Measurements from ENCODE around the gene YIF1B. TPM values are rescaled to one million over a fixed set of nuclear protein-coding genes. Genes with fewer than 3 reads are reported as not detected.

Gene YIF1B
- total and polyA plus RNA-seq, 9 of the 15 experiments (the other 6 are each of a cell fraction or from before 2014, with no cell fraction given): 8.5 to 586 (median 323) TPM

DNA sequence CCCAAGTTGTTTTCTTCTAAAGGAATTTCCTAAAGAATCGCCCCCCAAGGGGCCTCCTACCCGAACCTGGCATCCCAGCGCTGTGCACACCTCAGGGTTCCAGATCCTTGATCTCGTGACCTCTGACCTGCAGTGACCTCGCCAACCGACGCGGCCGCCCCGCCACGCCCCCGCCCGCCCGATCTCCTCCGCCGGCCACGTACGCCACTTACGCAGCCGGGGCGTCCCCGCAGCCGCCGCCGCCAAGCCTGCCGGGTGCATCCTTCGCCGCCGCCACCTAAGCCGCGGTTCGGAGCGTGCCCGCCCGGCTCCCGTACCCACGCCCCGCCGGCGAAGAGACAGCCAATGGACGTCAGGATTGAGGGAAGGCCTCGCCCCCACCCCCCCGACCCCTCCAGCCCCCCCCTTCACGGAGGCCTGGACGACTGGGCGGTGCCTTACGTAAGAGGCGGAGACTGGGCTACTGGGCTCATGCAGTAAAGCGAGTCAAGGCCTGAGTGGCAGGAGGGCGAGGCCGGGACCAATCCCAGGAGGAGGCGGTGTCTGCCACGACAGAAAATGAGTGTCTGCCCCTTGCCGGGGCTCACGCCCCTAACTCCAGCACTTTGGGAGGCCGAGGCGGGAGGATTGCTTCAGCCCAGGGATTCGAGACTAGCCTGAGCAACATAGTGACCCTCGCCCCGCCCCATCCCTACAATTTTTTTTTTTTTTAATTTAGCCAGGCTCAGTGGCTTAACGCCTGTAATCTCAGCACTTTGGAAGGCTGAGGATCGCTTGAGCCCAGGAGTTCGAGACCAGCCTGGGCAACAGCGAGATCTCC is at the start of gene YIF1B (continued):
- TF ChIP-seq, protein P1, sequence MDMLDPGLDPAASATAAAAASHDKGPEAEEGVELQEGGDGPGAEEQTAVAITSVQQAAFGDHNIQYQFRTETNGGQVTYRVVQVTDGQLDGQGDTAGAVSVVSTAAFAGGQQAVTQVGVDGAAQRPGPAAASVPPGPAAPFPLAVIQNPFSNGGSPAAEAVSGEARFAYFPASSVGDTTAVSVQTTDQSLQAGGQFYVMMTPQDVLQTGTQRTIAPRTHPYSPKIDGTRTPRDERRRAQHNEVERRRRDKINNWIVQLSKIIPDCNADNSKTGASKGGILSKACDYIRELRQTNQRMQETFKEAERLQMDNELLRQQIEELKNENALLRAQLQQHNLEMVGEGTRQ (CRISPR knock-in tag; IDR thresholded peaks at IDR 0.05): peak; percentile 30; the same call in 1 of the 2 replicates
- TF ChIP-seq, protein P2, sequence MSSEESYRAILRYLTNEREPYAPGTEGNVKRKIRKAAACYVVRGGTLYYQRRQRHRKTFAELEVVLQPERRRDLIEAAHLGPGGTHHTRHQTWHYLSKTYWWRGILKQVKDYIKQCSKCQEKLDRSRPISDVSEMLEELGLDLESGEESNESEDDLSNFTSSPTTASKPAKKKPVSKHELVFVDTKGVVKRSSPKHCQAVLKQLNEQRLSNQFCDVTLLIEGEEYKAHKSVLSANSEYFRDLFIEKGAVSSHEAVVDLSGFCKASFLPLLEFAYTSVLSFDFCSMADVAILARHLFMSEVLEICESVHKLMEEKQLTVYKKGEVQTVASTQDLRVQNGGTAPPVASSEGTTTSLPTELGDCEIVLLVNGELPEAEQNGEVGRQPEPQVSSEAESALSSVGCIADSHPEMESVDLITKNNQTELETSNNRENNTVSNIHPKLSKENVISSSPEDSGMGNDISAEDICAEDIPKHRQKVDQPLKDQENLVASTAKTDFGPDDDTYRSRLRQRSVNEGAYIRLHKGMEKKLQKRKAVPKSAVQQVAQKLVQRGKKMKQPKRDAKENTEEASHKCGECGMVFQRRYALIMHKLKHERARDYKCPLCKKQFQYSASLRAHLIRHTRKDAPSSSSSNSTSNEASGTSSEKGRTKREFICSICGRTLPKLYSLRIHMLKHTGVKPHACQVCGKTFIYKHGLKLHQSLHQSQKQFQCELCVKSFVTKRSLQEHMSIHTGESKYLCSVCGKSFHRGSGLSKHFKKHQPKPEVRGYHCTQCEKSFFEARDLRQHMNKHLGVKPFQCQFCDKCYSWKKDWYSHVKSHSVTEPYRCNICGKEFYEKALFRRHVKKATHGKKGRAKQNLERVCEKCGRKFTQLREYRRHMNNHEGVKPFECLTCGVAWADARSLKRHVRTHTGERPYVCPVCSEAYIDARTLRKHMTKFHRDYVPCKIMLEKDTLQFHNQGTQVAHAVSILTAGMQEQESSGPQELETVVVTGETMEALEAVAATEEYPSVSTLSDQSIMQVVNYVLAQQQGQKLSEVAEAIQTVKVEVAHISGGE (CRISPR knock-in tag; IDR thresholded peaks at IDR 0.05): 0 out of 6 replicates have a peak, but pooled peaks of 1 of the 3 experiments have one; percentile 16
- TF ChIP-seq PHF8 (IDR thresholded peaks at IDR 0.05; ENCODE audit: borderline replicate concordance, low read length) (peak; percentile 36; the same call in 1 of the 2 replicates), BHLHE40 (IDR thresholded peaks at IDR 0.05; ENCODE audit: low read length) (peak; percentile 56), ZBTB1 (CRISPR knock-in tag; IDR thresholded peaks at IDR 0.05; ENCODE audit: borderline replicate concordance, low read depth) (peak; percentile 91; the same call in 1 of the 2 replicates), CREBBP (IDR thresholded peaks at IDR 0.05; ENCODE audit: low read depth, low read length) (no peak), CHD2 (IDR thresholded peaks at IDR 0.05; ENCODE audit: low read depth, low read length) (no peak), RBFOX2 (IDR thresholded peaks at IDR 0.05; ENCODE audit: low read depth, low read length) (peak; percentile 73), SMAD4 (CRISPR knock-in tag; conservative IDR thresholded peaks at IDR 0.05) (peak; percentile 65), MTA3 (IDR thresholded peaks at IDR 0.05; ENCODE audit: borderline replicate concordance) (peak; percentile 85; the same call in 1 of the 2 replicates), GABPB2 (CRISPR knock-in tag; conservative IDR thresholded peaks at IDR 0.05) (no peak), PRMT5 (CRISPR knock-in tag; IDR thresholded peaks at IDR 0.05) (no peak), MXI1 (IDR thresholded peaks at IDR 0.05; ENCODE audit: low read depth, low read length) (no peak), ATF7 (IDR thresholded peaks at IDR 0.05) (peak; percentile 56; the same call in 1 of the 2 replicates), ZFP30 (CRISPR knock-in tag; IDR thresholded peaks at IDR 0.05; ENCODE audit: borderline replicate concordance) (no peak), MBD2 (IDR thresholded peaks at IDR 0.05; ENCODE audit: borderline replicate concordance, low read depth) (peak; percentile 62; the same call in 1 of the 2 replicates)
- TF ChIP-seq, protein P3, sequence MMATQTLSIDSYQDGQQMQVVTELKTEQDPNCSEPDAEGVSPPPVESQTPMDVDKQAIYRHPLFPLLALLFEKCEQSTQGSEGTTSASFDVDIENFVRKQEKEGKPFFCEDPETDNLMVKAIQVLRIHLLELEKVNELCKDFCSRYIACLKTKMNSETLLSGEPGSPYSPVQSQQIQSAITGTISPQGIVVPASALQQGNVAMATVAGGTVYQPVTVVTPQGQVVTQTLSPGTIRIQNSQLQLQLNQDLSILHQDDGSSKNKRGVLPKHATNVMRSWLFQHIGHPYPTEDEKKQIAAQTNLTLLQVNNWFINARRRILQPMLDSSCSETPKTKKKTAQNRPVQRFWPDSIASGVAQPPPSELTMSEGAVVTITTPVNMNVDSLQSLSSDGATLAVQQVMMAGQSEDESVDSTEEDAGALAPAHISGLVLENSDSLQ (IDR thresholded peaks at IDR 0.05): peak; percentile 96
- TF ChIP-seq, protein P4, sequence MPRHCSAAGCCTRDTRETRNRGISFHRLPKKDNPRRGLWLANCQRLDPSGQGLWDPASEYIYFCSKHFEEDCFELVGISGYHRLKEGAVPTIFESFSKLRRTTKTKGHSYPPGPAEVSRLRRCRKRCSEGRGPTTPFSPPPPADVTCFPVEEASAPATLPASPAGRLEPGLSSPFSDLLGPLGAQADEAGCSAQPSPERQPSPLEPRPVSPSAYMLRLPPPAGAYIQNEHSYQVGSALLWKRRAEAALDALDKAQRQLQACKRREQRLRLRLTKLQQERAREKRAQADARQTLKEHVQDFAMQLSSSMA (CRISPR knock-in tag; IDR thresholded peaks at IDR 0.05): no peak
- TF ChIP-seq, protein P5, sequence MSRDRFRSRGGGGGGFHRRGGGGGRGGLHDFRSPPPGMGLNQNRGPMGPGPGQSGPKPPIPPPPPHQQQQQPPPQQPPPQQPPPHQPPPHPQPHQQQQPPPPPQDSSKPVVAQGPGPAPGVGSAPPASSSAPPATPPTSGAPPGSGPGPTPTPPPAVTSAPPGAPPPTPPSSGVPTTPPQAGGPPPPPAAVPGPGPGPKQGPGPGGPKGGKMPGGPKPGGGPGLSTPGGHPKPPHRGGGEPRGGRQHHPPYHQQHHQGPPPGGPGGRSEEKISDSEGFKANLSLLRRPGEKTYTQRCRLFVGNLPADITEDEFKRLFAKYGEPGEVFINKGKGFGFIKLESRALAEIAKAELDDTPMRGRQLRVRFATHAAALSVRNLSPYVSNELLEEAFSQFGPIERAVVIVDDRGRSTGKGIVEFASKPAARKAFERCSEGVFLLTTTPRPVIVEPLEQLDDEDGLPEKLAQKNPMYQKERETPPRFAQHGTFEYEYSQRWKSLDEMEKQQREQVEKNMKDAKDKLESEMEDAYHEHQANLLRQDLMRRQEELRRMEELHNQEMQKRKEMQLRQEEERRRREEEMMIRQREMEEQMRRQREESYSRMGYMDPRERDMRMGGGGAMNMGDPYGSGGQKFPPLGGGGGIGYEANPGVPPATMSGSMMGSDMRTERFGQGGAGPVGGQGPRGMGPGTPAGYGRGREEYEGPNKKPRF (IDR thresholded peaks at IDR 0.05; ENCODE audit: low read depth, low read length): no peak

Data from K562 (cell line).